Measurements from ENCODE around the gene OGDHL.
"Not testable (repeated sequence)": the region's sequence is repeated elsewhere in the genome, so short reads cannot be mapped to it uniquely, and the experiment has no call there.

Gene OGDHL

DNA sequence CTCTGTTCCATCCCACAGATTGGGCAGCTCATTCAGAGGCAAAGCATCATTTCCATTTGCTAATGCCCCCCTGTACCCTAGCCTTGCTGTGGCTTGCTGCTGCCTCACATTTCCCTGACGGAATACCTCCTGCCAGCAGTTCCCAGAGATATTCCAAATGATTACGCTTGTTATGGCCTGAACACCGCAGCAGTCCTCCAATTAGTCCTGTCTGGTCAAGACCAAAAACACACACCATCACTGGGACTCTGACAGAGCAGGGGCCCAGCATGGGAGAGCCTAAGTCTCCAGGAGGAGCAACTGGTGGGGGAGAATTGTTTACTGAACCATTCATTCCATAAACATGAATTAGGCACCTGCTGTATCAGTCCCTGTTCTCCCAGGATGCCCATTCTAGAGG, 6.1 kb downstream of the OGDHL start:
- no peak for DNase-seq (ENCODE audit: low read depth in 2 of 2)

- DNase-seq (ENCODE audit: low read depth in 2 of 2), result not testable (repeated sequence)
Observed at GRCh38 chr10:49754951-49755350, 7.2 kb downstream of the OGDHL start.

- no peak for DNase-seq (ENCODE audit: low read depth in 2 of 2)
Observed at GRCh38 chr10:49752584-49752983, 9.5 kb downstream of the OGDHL start.

GRCh38 chr10:49751636-49752510, 10.2 kb downstream of the OGDHL start:
- DNase-seq (ENCODE audit: low read depth in 2 of 2), result no peak

DNA sequence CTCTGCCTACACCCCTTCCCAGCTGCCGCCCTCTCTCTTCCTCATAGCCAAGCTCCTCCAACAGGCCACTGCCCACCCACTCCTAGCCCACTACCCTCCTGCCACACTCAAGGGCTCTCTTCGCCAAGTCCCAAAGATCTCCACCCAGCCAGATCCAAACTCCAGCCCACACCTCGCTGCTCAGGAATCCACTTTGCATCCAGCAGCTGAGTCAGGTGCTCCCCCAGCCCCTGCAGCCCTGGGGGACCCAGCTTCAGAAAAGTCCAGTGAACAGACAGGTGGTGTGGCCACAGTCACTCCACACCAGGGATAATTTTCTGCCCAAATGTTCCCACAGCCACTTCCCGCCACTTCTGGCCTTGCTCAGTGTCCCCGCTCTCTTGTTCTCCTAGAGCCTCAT, 10.9 kb downstream of the OGDHL start:
- DNase-seq (ENCODE audit: low read depth in 2 of 2), result no peak

DNA sequence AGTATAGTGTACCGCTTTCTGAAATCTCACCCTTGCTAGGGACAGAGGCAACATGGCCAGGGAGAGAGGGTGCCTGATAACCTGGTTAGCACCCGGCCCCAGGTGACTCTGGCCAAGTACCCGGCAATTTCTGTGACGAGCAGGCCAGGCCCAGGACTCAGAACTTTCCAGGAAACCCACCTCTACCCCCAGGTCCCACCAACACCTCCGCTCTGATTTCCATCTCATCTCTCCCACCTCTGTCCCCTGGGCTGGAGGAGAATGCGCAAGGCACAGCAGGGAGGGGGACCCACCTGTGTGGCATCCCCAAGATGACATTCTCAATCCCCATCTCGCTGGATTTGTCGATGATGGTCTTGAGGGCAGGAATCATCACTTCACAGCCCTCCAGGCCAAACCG, 11.6 kb downstream of the OGDHL start:
- DNase-seq (ENCODE audit: low read depth in 2 of 2), result no peak

DNA sequence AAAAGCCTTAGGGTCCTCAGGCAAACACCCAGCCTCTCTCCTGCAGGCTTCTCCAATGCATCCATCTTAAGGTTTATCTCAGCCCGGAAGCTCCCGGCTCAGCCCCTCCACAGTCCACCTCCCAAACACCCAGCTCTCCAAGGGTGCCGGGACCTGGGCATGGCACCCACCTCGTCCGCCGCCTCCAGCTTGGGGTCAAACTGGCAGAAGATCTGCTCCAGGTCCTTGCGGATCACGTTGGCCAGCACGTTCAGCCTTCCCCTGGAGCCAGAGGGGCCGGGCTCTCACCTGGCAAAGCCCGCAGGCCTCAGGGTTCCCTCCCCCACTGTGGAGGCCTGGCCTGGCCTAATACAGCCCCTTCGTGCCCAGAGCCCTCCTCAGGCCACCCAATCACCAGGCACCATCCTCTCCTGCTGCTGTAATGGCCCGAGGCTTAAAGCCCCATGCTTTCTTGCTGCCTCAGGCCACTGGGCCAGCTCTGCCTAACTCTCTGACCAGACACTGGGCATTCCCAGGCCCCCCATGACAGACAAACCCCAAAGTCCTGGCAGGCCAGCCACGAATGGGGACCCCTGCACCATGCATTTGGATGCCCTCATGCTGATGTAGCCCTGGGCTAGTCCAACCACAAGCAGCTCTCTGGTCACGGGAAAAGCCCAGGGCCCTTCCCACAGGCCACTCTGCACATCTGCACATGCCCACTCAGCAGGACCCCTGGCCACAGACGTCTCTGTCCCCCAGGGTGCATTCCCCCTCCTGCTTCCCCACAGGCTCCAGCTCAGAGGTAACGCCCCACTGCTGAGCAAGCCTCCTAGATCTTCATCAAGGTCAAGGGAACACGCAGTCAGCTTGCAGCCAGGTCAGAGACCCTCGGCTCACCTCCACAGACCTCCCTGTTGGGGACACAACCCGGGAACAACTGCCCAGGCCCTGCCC, 12.3 kb downstream of the OGDHL start:
- no peak for DNase-seq (ENCODE audit: low read depth in 2 of 2)

GRCh38 chr10:49749144-49749543, 13.0 kb downstream of the OGDHL start:
- no peak for DNase-seq (ENCODE audit: low read depth in 2 of 2)

DNA sequence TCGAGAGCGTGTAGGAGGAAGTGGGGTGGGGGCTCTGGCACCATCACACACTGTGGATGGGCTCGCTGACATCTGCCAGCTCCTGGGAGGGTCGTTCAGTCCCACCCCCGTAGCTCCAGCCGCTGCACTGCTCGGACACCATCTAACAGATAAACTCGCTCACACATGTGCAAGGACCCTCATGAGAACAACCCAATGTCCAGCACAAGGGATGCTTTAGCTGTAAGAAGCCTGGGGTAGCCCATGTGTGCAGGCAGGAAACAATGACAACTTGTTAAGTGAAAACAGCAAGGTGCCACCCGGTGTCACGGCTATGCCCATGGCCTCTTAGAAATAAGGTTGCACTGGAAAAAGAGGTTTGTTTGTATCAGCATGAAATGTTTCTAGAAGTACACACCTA, 14.1 kb downstream of the OGDHL start:
- no peak for DNase-seq (ENCODE audit: low read depth in 2 of 2)

DNA sequence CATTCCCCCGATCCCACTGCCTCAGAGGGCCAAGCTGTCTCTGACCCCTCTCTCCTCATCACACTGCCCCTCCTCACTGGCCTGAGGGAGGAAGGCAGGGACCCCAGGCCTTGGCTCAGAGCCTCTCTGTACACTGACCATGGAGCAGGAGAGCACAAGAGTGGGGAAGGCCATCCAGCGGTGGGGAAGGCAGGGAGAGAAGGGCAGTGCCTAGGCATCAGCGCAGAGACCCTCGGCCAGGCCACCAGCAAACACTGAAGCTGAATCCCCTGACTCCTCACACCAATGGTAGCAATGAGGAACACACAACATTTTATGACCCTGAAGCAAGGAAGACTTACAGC, 14.8 kb downstream of the OGDHL start:
- DNase-seq (ENCODE audit: low read depth in 2 of 2), result no peak

- DNase-seq (ENCODE audit: low read depth in 2 of 2), result no peak
Observed at GRCh38 chr10:49746626-49747302, 15.4 kb downstream of the OGDHL start.

- DNase-seq (ENCODE audit: low read depth in 2 of 2), result no peak
Observed at GRCh38 chr10:49745756-49746155, 16.4 kb downstream of the OGDHL start.

GRCh38 chr10:49744924-49745605, 17.1 kb downstream of the OGDHL start:
- no peak for DNase-seq (ENCODE audit: low read depth in 2 of 2)

DNA sequence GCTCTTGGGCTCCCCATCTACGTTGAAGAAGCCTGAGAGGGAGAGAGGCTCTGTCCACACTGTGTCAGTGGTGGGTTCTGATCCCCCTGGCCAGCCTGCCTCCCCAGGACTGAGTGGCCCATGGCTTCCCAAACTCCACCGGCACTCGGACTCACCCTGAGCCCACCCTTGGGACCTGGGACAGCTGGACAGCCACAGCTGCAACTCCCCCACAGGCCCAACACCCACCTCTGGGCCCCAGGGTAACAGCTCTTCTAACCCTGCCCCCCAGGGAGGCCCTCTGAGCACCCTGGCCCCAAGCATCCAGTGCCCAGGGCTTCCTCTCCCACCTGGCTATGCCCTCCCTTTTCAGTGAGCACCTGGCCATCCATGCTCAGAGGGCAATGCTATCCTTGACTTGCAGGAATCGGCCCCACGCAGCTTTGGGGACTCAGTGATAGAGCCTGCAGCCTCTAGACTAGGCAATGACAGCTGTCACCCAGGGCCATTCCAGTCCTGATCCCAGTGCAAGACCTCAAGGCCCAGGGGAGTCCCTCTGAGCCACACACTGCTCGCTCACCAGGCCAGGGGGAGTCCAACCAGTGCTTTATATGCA, 17.9 kb downstream of the OGDHL start:
- DNase-seq (ENCODE audit: low read depth in 2 of 2), result no peak

GRCh38 chr10:49743464-49744075, 18.6 kb downstream of the OGDHL start:
- DNase-seq (ENCODE audit: low read depth in 2 of 2), result no peak

DNA sequence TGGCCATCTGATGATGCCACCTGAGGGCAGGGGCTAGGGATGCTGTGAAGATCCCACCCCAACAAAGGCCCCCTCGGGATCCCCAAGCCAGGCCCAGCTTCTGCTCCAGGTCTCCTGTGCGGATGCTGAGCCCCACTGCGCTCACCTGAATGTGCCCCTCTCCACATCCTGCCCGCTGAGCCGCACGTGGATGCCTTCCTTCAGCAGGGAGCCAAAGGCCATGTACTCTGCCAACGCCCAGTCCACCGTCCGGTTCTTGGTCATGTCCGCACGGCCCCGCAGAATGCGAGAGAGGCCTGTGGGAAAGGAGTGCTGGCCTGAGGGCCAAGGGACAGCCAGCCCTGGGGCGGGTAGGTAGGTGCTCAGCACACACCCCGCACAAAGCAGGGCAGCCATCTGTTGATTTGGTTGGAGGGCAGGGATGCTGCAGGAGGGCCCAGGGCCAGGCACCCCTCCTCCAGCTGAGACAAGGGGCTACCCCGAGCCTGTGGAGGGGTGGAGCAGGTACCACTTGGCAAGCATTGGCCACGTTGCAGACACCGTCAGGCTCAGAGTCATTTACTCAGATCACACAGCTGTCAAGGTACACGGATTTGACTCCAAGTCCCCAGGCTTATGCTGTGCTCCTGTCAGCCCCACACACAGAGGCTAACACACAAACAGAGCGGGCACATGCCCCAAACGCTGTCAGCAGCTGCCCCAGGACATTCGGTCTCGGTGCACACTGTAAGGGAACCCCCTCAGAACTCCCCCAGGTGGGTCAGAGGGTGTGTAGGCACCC, 19.2 kb downstream of the OGDHL start:
- no peak for DNase-seq (ENCODE audit: low read depth in 2 of 2)

DNA sequence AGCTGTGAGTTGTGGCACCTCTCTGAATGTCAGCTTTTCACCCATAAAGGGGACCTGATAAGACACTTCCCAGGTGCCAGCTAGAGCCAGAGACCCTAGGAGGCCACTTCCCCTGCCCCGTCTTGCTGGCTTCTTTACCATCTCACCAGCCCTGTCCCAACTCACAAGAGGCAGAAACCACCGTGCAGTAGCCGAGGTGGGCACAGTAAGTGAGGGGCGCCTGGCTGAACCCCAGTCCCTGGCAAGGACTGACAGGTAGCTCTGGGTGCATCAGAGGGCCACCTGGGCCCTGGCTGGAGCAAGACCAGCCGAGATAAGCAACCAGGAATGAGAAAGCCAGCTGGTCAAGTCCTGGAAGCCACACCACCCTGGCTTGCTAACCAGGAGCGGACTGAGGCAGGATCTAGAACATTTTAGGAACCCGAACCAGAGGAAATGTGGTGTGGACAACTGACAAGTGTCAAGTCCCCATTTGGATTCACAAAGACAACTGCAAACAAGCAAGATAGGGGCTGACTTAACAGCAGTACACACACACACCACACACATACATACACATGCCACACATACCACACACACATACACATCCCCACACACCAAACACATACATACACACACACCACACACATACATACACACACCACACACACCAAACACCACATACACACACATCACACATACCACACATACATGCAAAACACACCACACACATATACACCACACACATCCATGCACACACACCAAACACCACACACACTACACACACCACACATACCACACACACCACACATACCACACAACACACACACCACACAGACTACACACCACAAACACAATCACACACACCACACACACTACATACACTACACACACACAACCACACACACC, 20.8 kb downstream of the OGDHL start:
- DNase-seq (ENCODE audit: low read depth in 2 of 2), result no peak

GRCh38 chr10:49740346-49741107, 21.6 kb downstream of the OGDHL start:
- DNase-seq (ENCODE audit: low read depth in 2 of 2), result no peak
